ENCODE results near the gene C1orf35.

Gene C1orf35

DNA sequence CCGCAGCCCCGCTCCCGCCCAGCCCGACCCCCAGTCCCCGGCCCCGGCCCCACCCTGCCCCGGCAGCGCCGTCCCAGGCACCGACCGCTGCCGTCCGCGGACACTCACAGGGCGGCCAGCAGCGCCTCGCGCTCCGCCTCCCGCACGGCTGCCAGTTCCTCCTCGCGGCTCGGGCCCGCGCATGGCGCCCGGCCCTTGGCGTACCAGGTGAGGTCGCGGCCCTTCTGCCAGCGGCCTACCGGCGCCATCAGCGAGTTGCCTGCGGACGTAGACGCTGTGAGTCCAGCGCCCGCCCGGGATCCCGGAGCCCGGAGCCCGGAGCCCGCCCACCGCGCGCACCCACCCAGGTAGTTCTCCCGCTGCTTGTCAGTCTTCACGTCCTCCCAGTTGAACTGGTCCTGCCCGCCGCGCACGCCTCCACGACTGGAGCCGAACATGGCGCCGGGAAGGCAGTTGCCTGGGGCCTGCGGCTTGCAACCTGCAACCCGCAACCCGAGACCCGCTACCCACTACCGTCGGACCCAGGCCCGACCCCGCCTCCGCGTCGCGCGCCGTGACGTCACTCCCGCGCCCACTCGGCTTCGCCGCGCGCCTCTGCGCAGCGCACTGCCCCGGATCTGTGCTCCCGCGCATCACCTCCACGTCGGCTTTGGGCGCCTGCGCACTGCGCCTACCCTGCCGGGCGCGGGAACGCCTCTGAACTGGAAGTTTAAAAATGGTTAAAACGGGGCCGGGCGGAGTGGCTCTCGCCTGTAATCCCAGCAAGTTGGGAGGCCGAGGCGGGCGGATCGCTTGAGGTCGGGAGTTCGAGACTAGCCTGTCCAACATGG lies at the start of gene C1orf35:
C1orf35 (minus strand) TSS at position 535 of the 830 bp plus-strand sequence; CDS start at position 437, 98 bp downstream.
- H3K4me3 ChIP-seq (ENCODE audit: low read length), result peak within 1 kb of the TSS; percentile 78
- H3K36me3 ChIP-seq (ENCODE audit: control insufficient read depth, low read depth, low read length), result peaks cover 49% of the 10 kb centered on the region
- H3K27me3 ChIP-seq (ENCODE audit: control insufficient read depth, insufficient read depth, low read length), result no peaks in the 10 kb centered on the region
- peak within 1 kb of the TSS; percentile 79 for H3K9ac ChIP-seq (ENCODE audit: low read length)
- H3K4me1 ChIP-seq (ENCODE audit: control insufficient read depth, low read depth, low read length), result no peaks in the 10 kb centered on the region
- H3K9me3 ChIP-seq (ENCODE audit: control insufficient read depth, low read depth, low read length), result no peaks in the 10 kb centered on the region
- H3K27ac ChIP-seq (ENCODE audit: low read length), result no peak within 1 kb of the TSS

DNA sequence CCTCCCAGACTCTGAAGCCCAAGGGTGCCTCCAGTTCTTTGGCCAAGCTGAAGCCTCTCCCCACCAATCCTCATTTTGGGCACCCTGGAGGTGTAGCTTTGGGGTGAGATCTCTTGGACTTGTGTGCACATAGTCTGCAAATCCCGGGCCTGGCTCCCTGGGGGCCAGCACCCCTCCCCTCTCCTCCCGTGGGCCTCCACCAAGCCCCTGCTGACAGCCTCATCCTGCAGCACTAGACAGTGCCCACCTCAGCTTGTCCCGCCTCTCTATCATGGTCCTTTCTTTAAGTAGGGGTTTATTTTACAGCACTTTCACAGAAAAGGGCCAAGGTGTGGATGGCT lies 49.8 kb upstream of the C1orf35 start:
- Histone ChIP-seq H3K4me1 (ENCODE audit: control insufficient read depth, low read depth, low read length) (peaks cover 6% of the 10 kb centered on the region), H3K27ac (ENCODE audit: low read length) (no peak overlapping the region), H3K36me3 (ENCODE audit: control insufficient read depth, low read depth, low read length) (no peaks in the 10 kb centered on the region), H3K27me3 (ENCODE audit: control insufficient read depth, insufficient read depth, low read length) (no peaks in the 10 kb centered on the region), H3K4me3 (ENCODE audit: low read length) (no peak overlapping the region), H3K9me3 (ENCODE audit: control insufficient read depth, low read depth, low read length) (no peaks in the 10 kb centered on the region), H3K9ac (ENCODE audit: low read length) (no peak overlapping the region)

DNA sequence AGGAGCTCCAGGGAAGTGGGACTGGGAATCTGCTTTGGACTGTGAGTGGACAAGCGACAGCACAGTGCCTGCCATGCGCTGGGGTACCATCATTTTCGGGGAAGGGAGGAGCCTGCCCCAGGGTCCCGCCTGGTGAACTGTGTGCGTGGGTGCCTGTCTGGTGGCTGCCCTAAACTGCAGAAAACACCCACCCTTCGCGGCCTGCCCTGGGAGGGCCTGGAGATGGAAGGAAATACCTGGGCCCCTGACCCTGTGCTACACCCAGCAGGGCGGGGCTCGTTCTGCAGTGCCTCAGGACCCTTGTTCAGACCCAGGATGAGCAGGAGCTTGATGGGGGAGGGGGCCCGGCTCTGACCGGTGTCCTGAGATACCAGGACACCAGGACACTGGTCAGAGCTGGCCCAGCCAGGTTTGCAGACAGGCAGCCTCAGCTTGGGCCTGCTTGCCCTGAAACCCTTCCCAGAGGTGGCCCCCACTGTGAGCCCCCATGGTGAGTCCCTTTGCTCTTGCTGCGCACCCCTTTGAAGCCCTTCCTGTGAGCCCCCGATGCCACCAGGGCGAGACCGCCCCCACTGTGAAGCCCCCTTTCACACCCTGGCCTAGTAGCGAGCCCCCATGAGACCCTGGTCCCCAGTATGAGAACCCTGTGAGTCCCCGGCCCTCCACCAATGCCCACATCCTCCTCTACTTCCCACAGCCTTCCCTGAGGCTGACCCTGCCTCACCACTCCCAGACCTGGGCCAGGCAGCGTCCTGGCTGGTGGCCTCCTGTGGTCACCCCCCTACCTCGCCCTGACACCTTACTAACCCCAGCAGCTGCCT lies 49.2 kb upstream of the C1orf35 start:
- Histone ChIP-seq H3K4me1 (ENCODE audit: control insufficient read depth, low read depth, low read length) (peaks cover 6% of the 10 kb centered on the region), H3K9ac (ENCODE audit: low read length) (no peak overlapping the region), H3K27ac (ENCODE audit: low read length) (no peak overlapping the region), H3K9me3 (ENCODE audit: control insufficient read depth, low read depth, low read length) (no peaks in the 10 kb centered on the region), H3K27me3 (ENCODE audit: control insufficient read depth, insufficient read depth, low read length) (no peaks in the 10 kb centered on the region), H3K4me3 (ENCODE audit: low read length) (no peak overlapping the region), H3K36me3 (ENCODE audit: control insufficient read depth, low read depth, low read length) (no peaks in the 10 kb centered on the region)

DNA sequence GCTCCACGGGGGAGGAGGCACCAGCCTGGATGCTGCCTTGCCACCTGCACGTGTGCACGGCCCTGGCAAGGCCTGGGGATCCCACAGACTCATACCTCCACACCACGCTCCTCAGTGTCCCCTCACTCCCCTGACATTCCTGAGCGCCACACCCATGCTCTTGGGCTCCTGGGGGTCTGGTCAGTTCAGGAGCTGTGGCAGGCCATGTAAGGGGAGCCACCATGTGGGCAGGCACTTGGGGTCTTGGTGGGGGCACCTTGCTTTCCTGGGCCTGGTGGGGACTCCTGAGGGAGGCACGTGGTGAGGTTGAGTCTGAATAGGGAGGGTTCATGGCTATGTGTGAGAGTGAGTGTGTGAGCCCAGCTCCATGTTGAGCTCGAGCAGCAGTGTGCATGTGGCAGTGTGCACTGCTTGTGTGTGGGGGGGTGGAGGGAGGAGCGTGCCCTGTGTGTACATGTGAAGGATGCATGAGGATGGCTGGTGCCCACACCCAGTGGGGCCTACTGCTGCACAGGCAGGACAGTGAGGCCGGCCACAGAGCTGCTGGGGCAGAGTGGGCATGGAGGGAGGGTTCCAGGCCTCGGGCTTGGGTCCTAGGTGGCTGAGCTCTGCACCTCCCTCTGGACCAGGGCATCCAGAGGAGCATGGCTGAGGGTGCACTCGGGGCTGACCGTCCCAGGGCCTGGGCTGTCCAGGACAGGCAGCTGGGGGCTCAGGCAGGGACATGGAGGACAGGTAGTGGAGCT lies 48.2 kb upstream of the C1orf35 start:
- H3K4me3 ChIP-seq (ENCODE audit: low read length), result no peak overlapping the region
- peaks cover 6% of the 10 kb centered on the region for H3K4me1 ChIP-seq (ENCODE audit: control insufficient read depth, low read depth, low read length)
- H3K9ac ChIP-seq (ENCODE audit: low read length), result no peak overlapping the region
- no peaks in the 10 kb centered on the region for H3K36me3 ChIP-seq (ENCODE audit: control insufficient read depth, low read depth, low read length)
- no peak overlapping the region for H3K27ac ChIP-seq (ENCODE audit: low read length)
- H3K9me3 ChIP-seq (ENCODE audit: control insufficient read depth, low read depth, low read length), result no peaks in the 10 kb centered on the region
- no peaks in the 10 kb centered on the region for H3K27me3 ChIP-seq (ENCODE audit: control insufficient read depth, insufficient read depth, low read length)

DNA sequence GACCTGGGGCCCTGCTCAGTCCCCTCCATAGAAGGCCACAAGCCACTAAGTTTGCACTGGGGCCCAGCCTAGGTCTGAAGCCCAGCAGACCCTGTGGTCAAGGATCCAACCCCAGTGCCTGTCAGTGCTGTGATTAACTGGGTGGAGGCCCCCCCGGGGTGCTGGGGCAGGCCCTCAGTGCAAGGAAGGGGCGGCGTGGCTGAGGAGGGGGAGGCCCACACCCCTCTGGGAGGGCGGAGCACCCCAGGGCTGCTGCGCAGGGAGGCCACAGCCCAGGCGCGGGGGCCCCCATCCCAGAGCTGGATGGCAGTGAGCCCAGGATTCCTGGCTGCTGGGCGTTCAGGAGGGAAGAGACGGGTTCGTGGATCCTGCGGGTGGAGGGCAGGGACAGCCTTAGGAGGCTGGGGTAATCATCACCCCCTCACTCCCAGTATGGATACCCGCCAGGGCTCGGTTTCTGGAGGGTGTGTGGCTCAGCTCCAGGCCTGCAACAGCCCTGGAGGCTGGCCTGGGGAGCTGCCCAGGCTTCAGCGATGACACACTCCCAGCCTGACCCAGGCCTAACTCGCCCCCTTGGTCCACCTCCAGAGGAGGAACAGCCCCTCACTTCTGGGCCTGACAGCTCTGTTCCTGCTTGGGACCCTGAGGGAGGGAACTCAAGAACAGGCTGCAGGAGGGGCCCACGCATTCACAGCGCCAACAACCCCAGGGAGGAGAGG lies 47.5 kb upstream of the C1orf35 start:
- no peak overlapping the region for H3K4me3 ChIP-seq (ENCODE audit: low read length)
- no peaks in the 10 kb centered on the region for H3K27me3 ChIP-seq (ENCODE audit: control insufficient read depth, insufficient read depth, low read length)
- H3K36me3 ChIP-seq (ENCODE audit: control insufficient read depth, low read depth, low read length), result no peaks in the 10 kb centered on the region
- no peak overlapping the region for H3K27ac ChIP-seq (ENCODE audit: low read length)
- H3K4me1 ChIP-seq (ENCODE audit: control insufficient read depth, low read depth, low read length), result peaks cover 6% of the 10 kb centered on the region
- H3K9ac ChIP-seq (ENCODE audit: low read length), result no peak overlapping the region
- H3K9me3 ChIP-seq (ENCODE audit: control insufficient read depth, low read depth, low read length), result no peaks in the 10 kb centered on the region

DNA sequence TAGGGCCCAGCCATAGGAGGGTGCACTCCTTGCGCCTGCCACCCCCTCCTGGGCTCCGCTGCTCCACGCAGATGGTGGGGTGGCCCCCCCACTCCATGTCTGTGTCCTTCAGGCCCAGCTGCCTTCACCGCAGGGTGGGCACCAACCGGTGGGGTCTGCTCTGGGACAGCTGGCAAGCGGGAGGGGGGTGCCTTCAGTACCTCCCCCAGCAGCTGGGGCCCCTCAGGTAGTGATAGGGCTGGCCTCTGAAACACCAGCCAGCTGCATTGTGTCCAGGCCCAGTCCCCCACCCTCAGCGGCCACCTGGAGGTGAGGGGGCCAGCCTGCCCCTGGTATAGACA lies 47.0 kb upstream of the C1orf35 start:
- Histone ChIP-seq H3K36me3 (ENCODE audit: control insufficient read depth, low read depth, low read length) (no peaks in the 10 kb centered on the region), H3K27ac (ENCODE audit: low read length) (no peak overlapping the region), H3K9ac (ENCODE audit: low read length) (no peak overlapping the region), H3K9me3 (ENCODE audit: control insufficient read depth, low read depth, low read length) (no peaks in the 10 kb centered on the region), H3K27me3 (ENCODE audit: control insufficient read depth, insufficient read depth, low read length) (no peaks in the 10 kb centered on the region), H3K4me3 (ENCODE audit: low read length) (no peak overlapping the region), H3K4me1 (ENCODE audit: control insufficient read depth, low read depth, low read length) (peaks cover 6% of the 10 kb centered on the region)

DNA sequence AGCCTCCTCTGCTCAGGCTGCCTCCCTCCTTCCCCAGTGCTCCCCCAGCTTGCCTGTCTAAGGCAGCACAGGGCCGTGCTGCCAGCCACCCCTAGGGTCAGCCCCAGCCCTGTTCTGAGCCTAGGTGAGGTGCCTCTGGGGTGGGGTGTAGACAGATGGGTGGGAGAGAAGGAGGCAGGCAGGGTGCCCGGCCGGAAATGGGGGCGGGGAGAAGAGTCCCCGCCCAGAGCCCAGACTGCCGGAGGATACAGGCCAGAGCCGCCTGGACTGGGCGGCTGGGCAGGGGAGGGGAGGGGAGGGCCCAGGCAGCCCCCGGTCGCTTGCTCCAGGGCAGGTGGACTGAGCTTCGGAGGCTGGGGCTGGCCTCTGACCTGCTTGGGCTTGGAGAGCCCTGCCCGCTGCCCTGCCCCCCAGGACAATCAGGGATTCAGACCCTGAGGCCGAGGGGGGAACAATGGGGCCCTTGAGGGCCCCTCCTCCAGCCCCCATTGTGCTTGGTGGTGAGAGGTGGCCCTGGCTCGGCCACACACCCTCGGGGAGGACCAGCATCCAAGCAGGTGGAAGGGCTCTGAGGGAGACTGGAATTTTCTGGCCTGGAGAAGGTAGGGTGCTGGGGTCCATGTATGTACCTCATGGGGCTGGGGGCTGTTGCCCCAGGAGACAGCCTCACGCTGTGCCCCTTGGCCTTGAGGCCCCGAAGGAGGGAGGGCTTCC lies 46.4 kb upstream of the C1orf35 start, which contains the start of gene GJC2:
GJC2 (plus strand) TSS at position 525 of the 714 bp plus-strand sequence. CDS start 7,829 bp downstream, outside the sequence.
- no peaks in the 10 kb centered on the region for H3K36me3 ChIP-seq (ENCODE audit: control insufficient read depth, low read depth, low read length)
- no peaks in the 10 kb centered on the region for H3K27me3 ChIP-seq (ENCODE audit: control insufficient read depth, insufficient read depth, low read length)
- no peaks in the 10 kb centered on the region for H3K9me3 ChIP-seq (ENCODE audit: control insufficient read depth, low read depth, low read length)
- no peak within 1 kb of the TSS for H3K4me3 ChIP-seq (ENCODE audit: low read length)
- H3K9ac ChIP-seq (ENCODE audit: low read length), result no peak within 1 kb of the TSS
- peaks cover 6% of the 10 kb centered on the region for H3K4me1 ChIP-seq (ENCODE audit: control insufficient read depth, low read depth, low read length)
- H3K27ac ChIP-seq (ENCODE audit: low read length), result no peak within 1 kb of the TSS

DNA sequence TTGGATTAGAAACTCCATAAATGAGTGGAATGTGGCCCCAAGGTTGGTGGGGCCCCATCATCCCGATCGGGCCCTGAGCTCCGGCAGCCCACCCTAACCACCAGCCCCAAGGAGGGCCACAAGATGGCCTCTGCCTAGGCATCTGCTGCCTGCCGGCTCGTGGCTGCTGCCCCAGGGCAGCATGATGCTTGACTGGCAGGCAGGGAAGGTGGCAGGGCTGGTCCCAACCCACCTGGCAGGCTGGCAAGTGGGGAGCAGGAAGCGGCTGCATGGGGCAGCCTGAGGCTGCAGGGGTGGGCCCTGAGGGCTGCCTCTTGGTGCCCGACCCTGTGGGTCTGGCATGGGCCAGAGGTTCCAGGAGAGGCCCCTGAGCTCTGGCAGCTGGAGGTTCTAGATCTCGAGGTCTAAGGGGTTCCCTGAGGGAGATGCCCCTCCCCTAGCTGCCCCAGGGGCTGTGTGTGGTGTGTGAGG lies 45.8 kb upstream of the C1orf35 start:
- H3K4me1 ChIP-seq (ENCODE audit: control insufficient read depth, low read depth, low read length), result peaks cover 6% of the 10 kb centered on the region
- no peaks in the 10 kb centered on the region for H3K27me3 ChIP-seq (ENCODE audit: control insufficient read depth, insufficient read depth, low read length)
- H3K9me3 ChIP-seq (ENCODE audit: control insufficient read depth, low read depth, low read length), result no peaks in the 10 kb centered on the region
- no peak overlapping the region for H3K4me3 ChIP-seq (ENCODE audit: low read length)
- no peak overlapping the region for H3K27ac ChIP-seq (ENCODE audit: low read length)
- H3K9ac ChIP-seq (ENCODE audit: low read length), result no peak overlapping the region
- H3K36me3 ChIP-seq (ENCODE audit: control insufficient read depth, low read depth, low read length), result no peaks in the 10 kb centered on the region

DNA sequence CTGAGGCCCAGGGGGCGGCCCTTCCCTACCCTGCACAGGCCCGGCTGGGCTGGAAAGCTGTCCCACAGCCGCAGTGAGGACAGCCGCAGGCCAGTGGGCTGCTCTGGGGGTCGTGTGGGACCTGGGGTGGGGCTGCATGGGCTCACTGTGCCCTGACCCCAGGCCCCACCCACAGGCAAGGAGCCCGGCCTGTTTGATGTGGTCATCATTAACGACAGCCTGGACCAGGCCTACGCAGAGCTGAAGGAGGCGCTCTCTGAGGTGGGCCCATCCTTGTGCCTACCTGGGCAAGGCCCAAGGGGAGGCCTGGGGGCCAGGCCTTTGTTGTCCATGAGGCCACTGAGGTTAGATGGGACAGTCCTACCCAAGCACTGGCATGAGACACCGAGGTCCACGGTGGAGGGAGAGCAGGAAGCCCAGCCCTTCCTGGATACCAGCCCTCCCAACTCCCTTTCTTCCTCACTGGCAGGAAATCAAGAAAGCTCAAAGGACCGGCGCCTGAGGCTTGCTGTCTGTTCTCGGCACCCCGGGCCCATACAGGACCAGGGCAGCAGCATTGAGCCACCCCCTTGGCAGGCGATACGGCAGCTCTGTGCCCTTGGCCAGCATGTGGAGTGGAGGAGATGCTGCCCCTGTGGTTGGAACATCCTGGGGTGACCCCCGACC lies 45.2 kb upstream of the C1orf35 start:
- no peaks in the 10 kb centered on the region for H3K9me3 ChIP-seq (ENCODE audit: control insufficient read depth, low read depth, low read length)
- no peak overlapping the region for H3K4me3 ChIP-seq (ENCODE audit: low read length)
- H3K27ac ChIP-seq (ENCODE audit: low read length), result no peak overlapping the region
- H3K36me3 ChIP-seq (ENCODE audit: control insufficient read depth, low read depth, low read length), result no peaks in the 10 kb centered on the region
- no peaks in the 10 kb centered on the region for H3K27me3 ChIP-seq (ENCODE audit: control insufficient read depth, insufficient read depth, low read length)
- no peak overlapping the region for H3K9ac ChIP-seq (ENCODE audit: low read length)
- H3K4me1 ChIP-seq (ENCODE audit: control insufficient read depth, low read depth, low read length), result peaks cover 6% of the 10 kb centered on the region

DNA sequence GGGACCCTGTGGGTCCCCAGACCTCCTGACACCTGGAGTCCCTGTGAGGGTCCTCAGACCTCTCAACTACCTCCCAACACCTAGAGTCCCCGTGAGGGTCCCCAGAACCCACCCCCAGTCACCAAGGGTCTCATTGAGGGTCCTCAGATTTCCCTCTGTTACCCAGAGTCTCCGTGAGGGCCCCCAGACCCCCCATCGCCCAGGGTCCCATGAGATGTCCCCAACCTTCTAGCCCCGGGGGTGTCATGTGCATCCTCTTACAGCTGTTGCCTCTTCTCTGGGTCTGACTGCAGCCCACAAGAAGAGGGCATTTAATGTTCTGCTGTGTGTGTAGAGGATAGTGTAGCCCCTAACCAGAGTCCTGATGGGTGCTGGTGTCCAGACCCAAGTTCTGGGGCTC lies 44.6 kb upstream of the C1orf35 start:
- Histone ChIP-seq H3K9me3 (ENCODE audit: control insufficient read depth, low read depth, low read length) (no peaks in the 10 kb centered on the region), H3K27me3 (ENCODE audit: control insufficient read depth, insufficient read depth, low read length) (no peaks in the 10 kb centered on the region), H3K4me1 (ENCODE audit: control insufficient read depth, low read depth, low read length) (peaks cover 6% of the 10 kb centered on the region), H3K9ac (ENCODE audit: low read length) (no peak overlapping the region), H3K27ac (ENCODE audit: low read length) (no peak overlapping the region), H3K36me3 (ENCODE audit: control insufficient read depth, low read depth, low read length) (no peaks in the 10 kb centered on the region), H3K4me3 (ENCODE audit: low read length) (no peak overlapping the region)
